ENCODE results near the gene MSI2. TPM values are rescaled to one million over a fixed set of nuclear protein-coding genes. Genes with fewer than 3 reads are reported as not detected.

The MSI2 gene
- total and polyA plus RNA-seq, 2 experiments from 2014 or later, result 18.9 to 41.8 TPM

GRCh38 chr17:57513569-57513968, 257.2 kb downstream of the MSI2 start:
- no peak overlapping the region for H3K27ac Mint-ChIP-seq

More at GRCh38 chr17:57513569-57513968, 257.2 kb downstream of the MSI2 start:
- peaks cover 3% of the 10 kb centered on the region for H4K20me1 ChIP-seq (replicated peaks; ENCODE audit: insufficient read depth)
- DNase-seq (ENCODE audit: low spot score) (no peak), ATAC-seq (no peak)
- peaks cover 1% of the 10 kb centered on the region for H3K27me3 Mint-ChIP-seq (ENCODE audit: insufficient read depth, low read depth, poor library complexity)
- no peak overlapping the region for H3K4me2 ChIP-seq
- H3K4me3 Mint-ChIP-seq, result no peak overlapping the region
- no peaks in the 10 kb centered on the region for H3K36me3 ChIP-seq (ENCODE audit: insufficient read depth)
- H3K4me3 ChIP-seq, result no peak overlapping the region
- H3F3A ChIP-seq (replicated peaks; ENCODE audit: low read depth), result no peaks in the 10 kb centered on the region
- H3K27ac ChIP-seq (ENCODE audit: low read depth), result no peak overlapping the region
- H3K79me2 ChIP-seq (replicated peaks; ENCODE audit: insufficient read depth), result no peaks in the 10 kb centered on the region; the same call in 1 of the 2 replicates
- H3K36me3 Mint-ChIP-seq (ENCODE audit: low read depth), result no peaks in the 10 kb centered on the region
- H2AFZ ChIP-seq, result no peak overlapping the region
- TF ChIP-seq CREB1 (CRISPR knock-in tag; IDR thresholded peaks at IDR 0.05; ENCODE audit: low read depth) (no peak), EZH2phosphoT487 (IDR thresholded peaks at IDR 0.05; ENCODE audit: unreplicated experiment) (no peak), STAT1 (IDR thresholded peaks at IDR 0.05; ENCODE audit: unreplicated experiment) (no peak), ZNF462 (CRISPR knock-in tag; IDR thresholded peaks at IDR 0.05) (no peak), ZNF114 (CRISPR knock-in tag; IDR thresholded peaks at IDR 0.05) (no peak), ETS1 (IDR thresholded peaks at IDR 0.05) (no peak), CTCF (conservative IDR thresholded peaks at IDR 0.05; ENCODE audit: low read depth in 2 of 2) (no peak)
- H3K9me3 Mint-ChIP-seq, result no peaks in the 10 kb centered on the region
- H3K4me1 ChIP-seq (ENCODE audit: insufficient read depth), result peaks cover 6% of the 10 kb centered on the region; the same call in 1 of the 2 replicates
- no peaks in the 10 kb centered on the region for H3K9me2 ChIP-seq (ENCODE audit: insufficient read depth)
- peaks cover 51% of the 10 kb centered on the region for H3K4me1 Mint-ChIP-seq
- H3K27me3 ChIP-seq (ENCODE audit: insufficient read depth), result no peaks in the 10 kb centered on the region

Measured in GM23338 (cell line).